Naive thymus-derived CD4-positive, alpha-beta T cell (primary cell): ENCODE results near the gene AAMP. TPM values are rescaled to one million over a fixed set of nuclear protein-coding genes. Genes with fewer than 3 reads are reported as not detected.

Experiments used
- ATAC-seq: fragments of 150-1000 bp; cut with Tn5 transposase; 2 replicates; pipeline ENCODE4 v1.10.0; 2021; ENCODE audit warnings: mild to moderate bottlenecking, moderate library complexity
- CTCF ChIA-PET: fragments of 350-600 bp; sonication (Branson Sonifier 250); formaldehyde crosslinking; loops from one replicate; lab custom pipeline; 2021; ENCODE audit warnings: antibody characterized with exemption; lab: Charles Lee
- POLR2A ChIA-PET: fragments of 350-600 bp; sonication (Branson Sonifier 250); formaldehyde crosslinking; loops from one replicate; lab custom pipeline; 2021; ENCODE audit warnings: antibody characterized with exemption, inconsistent platforms; lab: Charles Lee
- DNase-seq, 9 donors: peaks; one replicate each; pipeline versions ENCODE4 v3.0.0 to v3.0.0-alpha.2; 2020 to 2022; ENCODE audit warnings: mixed read lengths in 1 of 9
- H3K27ac ChIP-seq: one replicate; pipeline ENCODE4 v1.7.0; 2013; ENCODE audit warnings: mild to moderate bottlenecking, low read depth, low read length, moderate library complexity
- H3K27me3 ChIP-seq, 2 donors: one replicate each; pipeline ENCODE4 v1.7.0; 2013; ENCODE audit warnings: low read length in 2 of 2, mild to moderate bottlenecking in 2 of 2, moderate library complexity in 2 of 2; ENCODE audit not compliant: control insufficient read depth in 2 of 2, insufficient read depth in 2 of 2
- H3K36me3 ChIP-seq, 3 experiments: 1 replicate in 2 of 3; 2 replicates in 1 of 3; pipeline ENCODE4 v1.7.0; 2013; ENCODE audit warnings: low read length in 3 of 3, mild to moderate bottlenecking in 3 of 3, moderate library complexity in 1 of 3; ENCODE audit not compliant: insufficient read depth in 3 of 3, control insufficient read depth in 2 of 3
- H3K4me1 ChIP-seq, 2 donors: one replicate each; pipeline ENCODE4 v1.7.0; 2013; ENCODE audit warnings: low read length in 2 of 2, mild to moderate bottlenecking in 2 of 2, moderate library complexity in 1 of 2; ENCODE audit not compliant: control insufficient read depth in 2 of 2, insufficient read depth in 2 of 2
- H3K4me3 ChIP-seq: 2 replicates; pipeline ENCODE4 v1.7.0; 2013; ENCODE audit warnings: mild to moderate bottlenecking, low read length
- H3K9me3 ChIP-seq, 3 experiments: 1 replicate in 2 of 3; 2 replicates in 1 of 3; pipeline ENCODE4 v1.7.0; 2013; ENCODE audit warnings: low read length in 3 of 3; ENCODE audit not compliant: control insufficient read depth in 2 of 3
- H3K27ac Mint-ChIP-seq, 9 donors: one replicate each; pipeline ENCODE4 v1.8.0; 2020 to 2022; ENCODE audit warnings: mixed read lengths in 9 of 9, mild to moderate bottlenecking in 8 of 9, moderate library complexity in 5 of 9, inconsistent platforms in 2 of 9
- H3K27me3 Mint-ChIP-seq, 5 donors: one replicate each; pipeline ENCODE4 v1.8.0; 2021 to 2022; ENCODE audit warnings: mixed read lengths in 5 of 5, mild to moderate bottlenecking in 1 of 5
- H3K36me3 Mint-ChIP-seq, 5 donors: one replicate each; pipeline ENCODE4 v1.8.0; 2020 to 2022; ENCODE audit warnings: mixed read lengths in 5 of 5, mild to moderate bottlenecking in 3 of 5, inconsistent platforms in 1 of 5
- H3K4me1 Mint-ChIP-seq, 7 donors: one replicate each; pipeline ENCODE4 v1.8.0; 2020 to 2022; ENCODE audit warnings: mixed read lengths in 7 of 7, mild to moderate bottlenecking in 3 of 7, inconsistent platforms in 1 of 7
- H3K4me3 Mint-ChIP-seq, 10 donors: one replicate each; pipeline ENCODE4 v1.8.0; 2020 to 2022; ENCODE audit warnings: mild to moderate bottlenecking in 10 of 10, mixed read lengths in 10 of 10, moderate library complexity in 6 of 10, inconsistent platforms in 2 of 10
- H3K9me3 Mint-ChIP-seq, 11 donors: one replicate each; pipeline ENCODE4 v1.8.0; 2020 to 2022; ENCODE audit warnings: mixed read lengths in 11 of 11, mild to moderate bottlenecking in 4 of 11, inconsistent platforms in 1 of 11, moderate library complexity in 1 of 11
- intact Hi-C, 2 donors: fragments of 100-400 bp; cut with micrococcal nuclease; formaldehyde crosslinking; loops; one replicate each; pipeline ENCODE4 v1.15.1; 2023
- polyA plus RNA-seq, 2 donors: library from polyadenylated mRNA; unstranded; fragments of 300-500 nt; fragmentation: Illumina TruSeq; gene quantifications; one replicate each; pipeline ENCODE4 v1.2.3, GENCODE V29; 2021
- total RNA-seq, 6 experiments: library from RNA in 5 of 6; stranded (reverse) in 5 of 6; gene quantifications; 1 replicate in 5 of 6; 2 replicates in 1 of 6; pipeline ENCODE4 v1.2.3 and lab custom pipeline; 2021 to 2026

AAMP gene
- total and polyA plus RNA-seq, 7 experiments from 2014 or later, result 54.1 to 108 (median 66.4) TPM

DNA sequence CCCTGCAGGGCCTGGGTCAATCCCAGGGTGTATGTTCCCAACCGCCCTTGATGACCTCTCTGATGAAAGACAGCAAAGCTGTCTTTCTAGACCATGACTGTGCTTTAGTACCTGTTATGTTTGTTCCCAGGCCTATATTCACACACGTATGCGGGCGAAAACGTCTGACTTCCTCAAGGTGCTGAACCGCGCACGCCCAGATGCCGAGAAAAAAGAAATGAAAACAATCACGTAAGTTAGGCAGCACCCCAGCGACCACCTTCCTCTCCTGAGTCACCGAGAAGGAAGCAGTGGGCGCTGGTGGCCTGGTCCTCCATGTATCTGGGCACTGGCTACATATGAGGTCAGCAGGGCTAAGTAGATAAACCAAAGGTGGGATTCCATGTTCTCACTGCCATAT lies 20.2 kb downstream of the AAMP start:
- ATAC-seq (no peak), DNase-seq (no peak)
- Mint-ChIP-seq H3K36me3 (peaks cover 12 to 61% (median 33%) of the 10 kb centered on the region in 5 donors), H3K4me1 (peaks cover 0 to 16% (median 1%) of the 10 kb centered on the region in 7 donors), H3K27me3 (no peaks in the 10 kb centered on the region), H3K9me3 (no peaks in the 10 kb centered on the region), H3K27ac (peak overlapping the region in 6 of 9 donors; percentile 14 to 81 (median 55)), H3K4me3 (no peak overlapping the region)
- Histone ChIP-seq H3K4me3 (no peak overlapping the region), H3K27me3 (no peaks in the 10 kb centered on the region), H3K9me3 (no peaks in the 10 kb centered on the region), H3K4me1 (no peaks in the 10 kb centered on the region), H3K27ac (peak overlapping the region; percentile 16), H3K36me3 (peaks cover 69 to 100% (median 71%) of the 10 kb centered on the region in 3 experiments)
- intact Hi-C loops, result no loop called here
- ChIA-PET POLR2A (interaction anchor here (0.6 kb wide), 1 partner anchor 626 kb away, joined by 6 read pairs; no protein-coding TSS in a partner anchor), CTCF (no interaction called here)

DNA sequence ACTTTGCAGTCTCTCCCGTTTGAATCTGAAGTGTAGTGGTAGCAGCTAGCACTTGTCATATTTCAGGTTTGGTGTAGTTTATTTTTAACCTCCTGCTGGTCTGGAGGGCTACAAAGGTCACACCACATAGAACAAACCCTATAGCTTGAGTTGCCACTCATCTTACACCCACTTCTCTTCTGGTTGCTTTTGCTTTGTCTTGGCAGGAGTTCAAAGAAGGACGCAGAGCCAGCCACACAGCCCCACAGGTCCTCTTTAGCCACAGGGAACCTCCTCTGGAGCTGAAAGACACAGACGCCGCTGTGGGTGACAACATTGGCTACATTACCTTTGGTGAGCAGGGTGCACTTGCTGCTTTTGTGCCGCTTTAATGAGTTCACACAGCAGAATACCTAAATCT lies 24.7 kb downstream of the AAMP start:
- Mint-ChIP-seq H3K4me3 (no peak overlapping the region), H3K27me3 (no peaks in the 10 kb centered on the region), H3K36me3 (peaks cover 8 to 54% (median 27%) of the 10 kb centered on the region in 5 donors), H3K4me1 (peaks cover 0 to 28% (median 22%) of the 10 kb centered on the region in 7 donors), H3K9me3 (no peaks in the 10 kb centered on the region), H3K27ac (peak overlapping the region in 8 of 9 donors; percentile 0 to 85 (median 53))
- Histone ChIP-seq H3K36me3 (peaks cover 55 to 97% (median 72%) of the 10 kb centered on the region in 3 experiments), H3K27ac (peak overlapping the region; percentile 18), H3K27me3 (no peaks in the 10 kb centered on the region), H3K4me1 (peaks cover 4 to 6% of the 10 kb centered on the region in 2 donors), H3K4me3 (no peak overlapping the region), H3K9me3 (no peaks in the 10 kb centered on the region)
- ChIA-PET CTCF (interaction anchor here (1.3 kb wide), 1 partner anchor 60 kb away, joined by 3 read pairs; no protein-coding TSS in a partner anchor), POLR2A (interaction anchor here (0.7 to 1.7 kb wide), 5 partner anchors 18 to 229 kb away, joined by 3 to 5 read pairs (median 3); no protein-coding TSS in a partner anchor)
- intact Hi-C loops, result no loop called here
- ATAC-seq, result no peak
- DNase-seq, result no peak

DNA sequence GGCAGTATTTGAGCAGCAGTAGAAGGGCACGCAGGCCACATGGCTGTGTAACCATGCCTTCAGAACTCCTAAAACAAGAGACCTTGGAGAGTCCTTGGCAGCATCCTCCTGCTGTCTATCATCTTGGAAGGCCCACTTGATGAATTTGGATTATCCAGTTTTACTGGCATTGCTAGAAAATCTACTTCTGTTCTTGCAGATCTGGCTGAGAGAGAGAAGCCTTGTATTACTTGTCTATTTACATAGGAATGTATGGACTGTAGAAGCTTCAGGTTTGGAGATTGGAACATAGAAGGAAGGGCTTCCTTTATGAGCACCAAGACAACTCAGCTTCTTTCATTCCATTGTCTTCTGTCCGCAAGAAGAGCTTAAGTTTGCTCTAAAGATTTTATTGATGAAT lies 25.3 kb downstream of the AAMP start:
- Histone ChIP-seq H3K27me3 (no peaks in the 10 kb centered on the region), H3K4me1 (peaks cover 4 to 6% of the 10 kb centered on the region in 2 donors), H3K4me3 (no peak overlapping the region), H3K27ac (peak overlapping the region; percentile 16), H3K36me3 (peaks cover 49 to 97% (median 66%) of the 10 kb centered on the region in 3 experiments), H3K9me3 (no peaks in the 10 kb centered on the region)
- Mint-ChIP-seq H3K27me3 (no peaks in the 10 kb centered on the region), H3K4me1 (peaks cover 0 to 28% (median 24%) of the 10 kb centered on the region in 7 donors), H3K36me3 (peaks cover 4 to 50% (median 24%) of the 10 kb centered on the region in 5 donors), H3K4me3 (no peak overlapping the region), H3K27ac (peak overlapping the region; percentile 0 to 85 (median 39)), H3K9me3 (no peaks in the 10 kb centered on the region)
- CTCF ChIA-PET, result interaction anchor here (0.6 to 1.3 kb wide), 2 partner anchors 25 to 59 kb away, joined by 3 read pairs; partner anchors contain the start of genes AAMP and PNKD
- no peak for ATAC-seq
- intact Hi-C loops, result no loop called here
- no peak for DNase-seq
- POLR2A ChIA-PET, result interaction anchor here (0.7 to 1.7 kb wide), 5 partner anchors 18 to 229 kb away, joined by 3 to 5 read pairs (median 3); no protein-coding TSS in a partner anchor

DNA sequence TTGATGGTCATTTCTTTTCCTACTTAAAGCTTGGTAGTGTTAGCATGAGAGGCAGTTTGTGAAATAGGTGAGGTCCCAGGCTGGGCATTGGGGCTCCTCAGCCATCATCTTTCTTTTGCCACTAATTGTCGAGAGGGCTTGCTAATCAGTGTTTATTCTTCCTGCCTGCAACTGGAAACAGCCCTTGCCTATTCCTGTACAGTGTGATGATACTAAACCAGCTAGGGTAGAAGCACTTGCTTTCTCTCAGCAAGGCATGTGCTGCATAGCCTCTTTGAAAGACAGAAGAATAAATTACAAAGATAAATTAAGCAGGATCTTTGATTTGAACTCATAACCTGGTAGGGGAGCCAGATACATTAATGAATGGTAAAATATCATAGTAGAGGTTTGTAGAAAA lies 25.7 kb downstream of the AAMP start:
- peak overlapping the region; percentile 16 for H3K27ac ChIP-seq
- Mint-ChIP-seq H3K36me3 (peaks cover 3 to 48% (median 20%) of the 10 kb centered on the region in 5 donors), H3K27ac (peak overlapping the region in 8 of 9 donors; percentile 0 to 85 (median 36)), H3K27me3 (no peaks in the 10 kb centered on the region), H3K4me1 (peaks cover 0 to 28% (median 22%) of the 10 kb centered on the region in 7 donors), H3K4me3 (no peak overlapping the region), H3K9me3 (no peaks in the 10 kb centered on the region)
- DNase-seq (no peak), ATAC-seq (no peak)
- H3K36me3 ChIP-seq, result peaks cover 46 to 97% (median 64%) of the 10 kb centered on the region in 3 experiments
- intact Hi-C loops, result no loop called here
- POLR2A ChIA-PET, result interaction anchor here (0.9 to 1.7 kb wide), 2 partner anchors 15 to 228 kb away, joined by 3 to 4 read pairs; no protein-coding TSS in a partner anchor
- H3K4me1 ChIP-seq, result peaks cover 4 to 6% of the 10 kb centered on the region in 2 donors
- no peaks in the 10 kb centered on the region for H3K9me3 ChIP-seq
- CTCF ChIA-PET, result interaction anchor here (0.6 to 1.3 kb wide), 2 partner anchors 26 to 59 kb away, joined by 3 read pairs; partner anchors contain the start of genes AAMP and PNKD
- H3K4me3 ChIP-seq, result no peak overlapping the region
- H3K27me3 ChIP-seq, result no peaks in the 10 kb centered on the region

DNA sequence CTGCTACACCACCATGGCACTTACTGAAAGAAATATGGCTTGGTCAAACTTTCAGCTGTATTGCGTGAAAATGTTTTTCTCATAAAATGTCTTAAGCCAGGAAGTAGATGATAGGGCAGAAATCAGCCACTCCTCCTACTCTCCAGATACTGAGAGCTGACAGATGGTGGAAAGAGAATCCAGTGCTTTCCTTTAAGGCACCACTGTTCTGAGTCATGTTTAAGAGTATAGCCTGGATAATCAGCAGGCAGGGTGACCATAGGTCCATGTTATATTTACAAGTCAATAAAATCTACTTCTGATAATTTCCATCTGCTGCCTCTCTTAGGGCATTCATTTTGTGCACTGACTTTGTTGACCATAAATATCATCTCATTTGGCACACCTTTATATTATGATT lies 31.1 kb downstream of the AAMP start:
- Histone ChIP-seq H3K4me1 (peaks cover 4 to 6% of the 10 kb centered on the region in 2 donors), H3K9me3 (no peaks in the 10 kb centered on the region), H3K27ac (no peak overlapping the region), H3K36me3 (peaks cover 36 to 95% (median 57%) of the 10 kb centered on the region in 3 experiments), H3K27me3 (no peaks in the 10 kb centered on the region), H3K4me3 (no peak overlapping the region)
- DNase-seq (no peak), ATAC-seq (no peak)
- peaks cover 3 to 33% (median 24%) of the 10 kb centered on the region in 7 donors for H3K4me1 Mint-ChIP-seq
- H3K27ac Mint-ChIP-seq, result peak overlapping the region in 6 of 9 donors; percentile 17 to 68 (median 48)
- ChIA-PET POLR2A (no interaction called here), CTCF (no interaction called here)
- no peaks in the 10 kb centered on the region for H3K9me3 Mint-ChIP-seq
- H3K27me3 Mint-ChIP-seq, result no peaks in the 10 kb centered on the region
- peaks cover 0 to 43% (median 24%) of the 10 kb centered on the region in 5 donors for H3K36me3 Mint-ChIP-seq
- no peak overlapping the region for H3K4me3 Mint-ChIP-seq
- intact Hi-C loops, result no loop called here

DNA sequence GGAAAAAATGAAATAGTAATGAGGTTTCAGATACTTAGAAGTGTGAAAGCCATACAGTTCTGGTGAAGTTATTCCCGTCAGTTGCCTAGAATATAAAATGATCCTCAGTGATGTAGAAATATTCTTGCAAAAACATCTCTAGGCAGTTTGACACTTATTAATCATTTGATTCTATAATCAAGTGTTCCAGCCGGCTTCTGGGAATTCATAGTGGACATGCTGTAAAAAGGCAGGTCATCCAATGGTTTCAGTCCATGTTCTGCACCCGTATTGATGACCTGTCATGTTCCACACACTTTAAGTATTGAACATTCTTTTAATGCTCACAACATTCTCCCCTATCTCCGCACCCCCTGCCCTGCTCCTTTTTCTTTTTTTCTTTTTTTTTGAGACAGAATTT lies 33.1 kb downstream of the AAMP start:
- no peak overlapping the region for H3K27ac ChIP-seq
- H3K27me3 ChIP-seq, result no peaks in the 10 kb centered on the region
- Mint-ChIP-seq H3K4me3 (no peak overlapping the region), H3K27ac (peak overlapping the region in 2 of 9 donors; percentile 43 to 73), H3K36me3 (peaks cover 4 to 52% (median 37%) of the 10 kb centered on the region in 5 donors), H3K9me3 (no peaks in the 10 kb centered on the region), H3K4me1 (peaks cover 12 to 36% (median 23%) of the 10 kb centered on the region in 7 donors), H3K27me3 (no peaks in the 10 kb centered on the region)
- H3K36me3 ChIP-seq, result peaks cover 33 to 95% (median 39%) of the 10 kb centered on the region in 3 experiments
- no peaks in the 10 kb centered on the region for H3K9me3 ChIP-seq
- ATAC-seq (no peak), DNase-seq (no peak)
- intact Hi-C loops, result no loop called here
- peaks cover 0 to 2% of the 10 kb centered on the region in 2 donors for H3K4me1 ChIP-seq
- POLR2A ChIA-PET, result no interaction called here
- CTCF ChIA-PET, result interaction anchor here (1.6 kb wide), 1 partner anchor 8 kb away, joined by 5 read pairs; no protein-coding TSS in a partner anchor
- H3K4me3 ChIP-seq, result no peak overlapping the region
